Fibroblast of upper back skin (primary cell): ENCODE measurements around the gene ACTRT2.

Source experiments
- DNase-seq: peaks from one replicate; pipeline ENCODE4 v3.0.0-alpha.2; 2013

The ACTRT2 gene

GRCh38 chr1:3069491-3070308 is 48.4 kb downstream of the ACTRT2 start:
- DNase-seq, result peak; percentile 73

GRCh38 chr1:3070309-3070643 is 49.0 kb downstream of the ACTRT2 start:
- DNase-seq, result no peak

- no peak for DNase-seq
Measured at GRCh38 chr1:3070644-3071564, 49.6 kb downstream of the ACTRT2 start.

GRCh38 chr1:3071565-3072390 is 50.5 kb downstream of the ACTRT2 start:
- DNase-seq, result no peak
